ENCODE measurements around the gene KCNQ2.

The KCNQ2 gene

DNA sequence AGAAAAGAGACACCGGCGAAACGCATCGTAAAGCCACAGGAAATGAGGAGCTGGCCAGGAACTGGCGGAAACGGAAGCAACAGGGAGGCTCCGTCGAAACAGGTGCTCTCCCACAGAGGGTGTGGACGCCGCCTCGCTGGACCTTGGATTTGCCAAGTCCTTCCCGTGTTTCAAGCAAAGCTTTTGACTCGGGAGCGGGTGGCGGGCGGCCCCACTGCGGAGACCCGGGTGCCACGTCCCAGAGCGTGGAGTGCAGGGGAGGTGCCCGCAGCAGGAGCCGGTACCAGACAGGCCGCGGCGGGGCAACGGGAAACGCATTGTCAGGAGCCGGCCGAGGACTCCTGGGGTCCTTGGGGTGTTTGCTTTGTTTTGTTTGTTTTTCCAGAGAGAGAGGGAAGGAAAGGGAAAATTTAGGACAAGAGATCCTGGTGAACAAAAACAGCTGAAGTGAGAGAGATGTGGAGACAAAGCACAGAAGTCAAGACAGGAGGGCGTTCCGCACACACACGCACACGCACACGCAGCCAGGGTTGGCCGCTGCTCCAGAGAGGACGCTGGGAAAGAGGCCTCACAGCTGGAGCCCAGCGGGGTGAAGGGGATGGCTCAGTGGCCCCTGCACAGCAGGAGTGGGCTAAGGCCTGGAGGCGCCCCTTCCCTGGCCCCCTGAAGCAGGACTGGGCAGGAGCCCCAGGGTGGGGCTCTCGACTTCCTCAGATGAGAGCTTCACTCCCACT lies 60.4 kb downstream of the KCNQ2 start:
- TF ChIP-seq EP300 (IDR thresholded peaks at IDR 0.05; ENCODE audit: borderline replicate concordance): no peak
- TF ChIP-seq TCF12 (IDR thresholded peaks at IDR 0.05; ENCODE audit: low read depth): no peak

DNA sequence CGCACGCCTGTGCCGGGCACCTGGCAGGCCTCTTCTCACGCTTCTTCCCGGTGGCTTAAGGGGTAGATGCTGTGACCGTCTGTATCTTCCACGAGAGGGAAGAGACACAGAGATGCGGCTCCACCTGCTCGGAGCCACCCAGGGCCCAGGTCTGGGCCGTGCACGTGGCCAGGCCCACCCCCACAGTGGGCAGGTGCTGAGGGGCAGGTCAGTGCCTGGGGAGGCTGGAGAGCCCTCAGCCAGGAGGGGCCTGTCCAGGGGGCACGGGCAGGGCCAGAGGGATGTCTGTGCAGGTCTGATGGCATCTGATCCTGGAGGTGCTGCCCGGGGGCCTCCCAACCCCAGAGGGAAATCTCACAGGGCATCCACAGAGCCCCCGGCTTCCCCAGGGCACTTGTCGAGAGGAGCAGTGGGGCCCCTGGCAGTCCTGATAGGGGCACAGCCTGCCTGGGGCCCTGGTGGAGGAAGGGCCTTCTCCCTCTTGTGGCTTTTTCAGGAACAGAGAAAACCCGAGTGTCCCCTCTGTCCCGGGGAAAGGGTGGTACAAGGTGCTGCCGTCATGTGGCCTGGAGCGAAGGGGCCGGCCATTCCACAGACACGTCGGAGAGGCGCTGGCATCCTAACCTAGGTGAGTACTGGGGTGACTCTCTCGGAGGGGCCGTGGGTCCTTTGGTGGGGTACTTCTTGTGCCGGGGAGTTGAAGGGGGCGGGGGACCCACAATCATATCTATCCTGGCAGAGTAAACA lies 61.1 kb downstream of the KCNQ2 start:
- TF ChIP-seq, protein P1, sequence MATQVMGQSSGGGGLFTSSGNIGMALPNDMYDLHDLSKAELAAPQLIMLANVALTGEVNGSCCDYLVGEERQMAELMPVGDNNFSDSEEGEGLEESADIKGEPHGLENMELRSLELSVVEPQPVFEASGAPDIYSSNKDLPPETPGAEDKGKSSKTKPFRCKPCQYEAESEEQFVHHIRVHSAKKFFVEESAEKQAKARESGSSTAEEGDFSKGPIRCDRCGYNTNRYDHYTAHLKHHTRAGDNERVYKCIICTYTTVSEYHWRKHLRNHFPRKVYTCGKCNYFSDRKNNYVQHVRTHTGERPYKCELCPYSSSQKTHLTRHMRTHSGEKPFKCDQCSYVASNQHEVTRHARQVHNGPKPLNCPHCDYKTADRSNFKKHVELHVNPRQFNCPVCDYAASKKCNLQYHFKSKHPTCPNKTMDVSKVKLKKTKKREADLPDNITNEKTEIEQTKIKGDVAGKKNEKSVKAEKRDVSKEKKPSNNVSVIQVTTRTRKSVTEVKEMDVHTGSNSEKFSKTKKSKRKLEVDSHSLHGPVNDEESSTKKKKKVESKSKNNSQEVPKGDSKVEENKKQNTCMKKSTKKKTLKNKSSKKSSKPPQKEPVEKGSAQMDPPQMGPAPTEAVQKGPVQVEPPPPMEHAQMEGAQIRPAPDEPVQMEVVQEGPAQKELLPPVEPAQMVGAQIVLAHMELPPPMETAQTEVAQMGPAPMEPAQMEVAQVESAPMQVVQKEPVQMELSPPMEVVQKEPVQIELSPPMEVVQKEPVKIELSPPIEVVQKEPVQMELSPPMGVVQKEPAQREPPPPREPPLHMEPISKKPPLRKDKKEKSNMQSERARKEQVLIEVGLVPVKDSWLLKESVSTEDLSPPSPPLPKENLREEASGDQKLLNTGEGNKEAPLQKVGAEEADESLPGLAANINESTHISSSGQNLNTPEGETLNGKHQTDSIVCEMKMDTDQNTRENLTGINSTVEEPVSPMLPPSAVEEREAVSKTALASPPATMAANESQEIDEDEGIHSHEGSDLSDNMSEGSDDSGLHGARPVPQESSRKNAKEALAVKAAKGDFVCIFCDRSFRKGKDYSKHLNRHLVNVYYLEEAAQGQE (IDR thresholded peaks at IDR 0.05; ENCODE audit: low read depth): no peak
- TF ChIP-seq EP300 (IDR thresholded peaks at IDR 0.05; ENCODE audit: borderline replicate concordance) (no peak), CREB1 (IDR thresholded peaks at IDR 0.05; ENCODE audit: low read depth) (no peak)

DNA sequence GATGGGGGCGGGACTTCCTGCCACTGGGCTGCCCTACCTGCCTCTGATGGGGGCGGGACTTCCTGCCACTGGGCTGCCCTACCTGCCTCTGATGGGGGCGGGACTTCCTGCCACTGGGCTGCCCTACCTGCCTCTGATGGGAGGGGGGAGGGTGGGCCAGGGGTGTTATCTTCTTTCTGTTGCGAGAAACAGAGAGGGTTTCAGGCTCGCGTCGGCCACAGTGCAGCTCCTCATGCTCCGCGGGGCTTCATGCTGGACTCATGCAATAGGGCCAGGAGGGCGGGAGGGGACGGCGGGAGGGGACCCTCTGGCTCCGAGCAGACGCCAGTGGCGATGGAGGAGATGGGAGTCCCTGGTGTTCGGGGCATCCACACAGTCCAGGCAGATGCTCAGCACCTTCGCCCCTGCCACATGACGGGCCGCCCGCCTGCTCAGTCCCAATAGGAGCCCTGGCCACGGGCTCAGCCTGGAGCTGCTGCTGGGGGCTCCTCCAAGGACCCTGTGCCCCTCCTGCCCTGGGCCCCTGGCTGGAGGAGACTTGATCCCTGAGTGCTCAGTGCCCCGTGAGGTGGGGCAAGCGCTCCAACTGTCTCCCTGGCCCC lies 62.5 kb downstream of the KCNQ2 start:
- TF ChIP-seq CEBPB (IDR thresholded peaks at IDR 0.05): no peak
- TF ChIP-seq TAF1 (IDR thresholded peaks at IDR 0.05; ENCODE audit: low read depth): no peak
- no peak for TF ChIP-seq NFIC (IDR thresholded peaks at IDR 0.05)
- no peak for TF ChIP-seq FOXM1 (IDR thresholded peaks at IDR 0.05; ENCODE audit: borderline replicate concordance, low read depth)
- TF ChIP-seq EP300 (IDR thresholded peaks at IDR 0.05; ENCODE audit: borderline replicate concordance): no peak
- no peak for TF ChIP-seq YY1 (IDR thresholded peaks at IDR 0.05; ENCODE audit: low read depth)
- TF ChIP-seq TCF12 (IDR thresholded peaks at IDR 0.05; ENCODE audit: low read depth): no peak
- TF ChIP-seq, protein P1 (IDR thresholded peaks at IDR 0.05; ENCODE audit: low read depth): no peak
- TF ChIP-seq, protein P2, sequence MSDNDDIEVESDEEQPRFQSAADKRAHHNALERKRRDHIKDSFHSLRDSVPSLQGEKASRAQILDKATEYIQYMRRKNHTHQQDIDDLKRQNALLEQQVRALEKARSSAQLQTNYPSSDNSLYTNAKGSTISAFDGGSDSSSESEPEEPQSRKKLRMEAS (IDR thresholded peaks at IDR 0.05): no peak
- TF ChIP-seq ZBTB7A (IDR thresholded peaks at IDR 0.05; ENCODE audit: low read depth): no peak
- no peak for TF ChIP-seq CREB1 (IDR thresholded peaks at IDR 0.05; ENCODE audit: low read depth)
- no peak for TF ChIP-seq EGR1 (IDR thresholded peaks at IDR 0.05)
- no peak for TF ChIP-seq RAD21 (IDR thresholded peaks at IDR 0.05; ENCODE audit: low read depth)
- TF ChIP-seq, protein P3, sequence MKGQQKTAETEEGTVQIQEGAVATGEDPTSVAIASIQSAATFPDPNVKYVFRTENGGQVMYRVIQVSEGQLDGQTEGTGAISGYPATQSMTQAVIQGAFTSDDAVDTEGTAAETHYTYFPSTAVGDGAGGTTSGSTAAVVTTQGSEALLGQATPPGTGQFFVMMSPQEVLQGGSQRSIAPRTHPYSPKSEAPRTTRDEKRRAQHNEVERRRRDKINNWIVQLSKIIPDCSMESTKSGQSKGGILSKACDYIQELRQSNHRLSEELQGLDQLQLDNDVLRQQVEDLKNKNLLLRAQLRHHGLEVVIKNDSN (IDR thresholded peaks at IDR 0.05): no peak
- no peak for TF ChIP-seq TEAD4 (IDR thresholded peaks at IDR 0.05)

DNA sequence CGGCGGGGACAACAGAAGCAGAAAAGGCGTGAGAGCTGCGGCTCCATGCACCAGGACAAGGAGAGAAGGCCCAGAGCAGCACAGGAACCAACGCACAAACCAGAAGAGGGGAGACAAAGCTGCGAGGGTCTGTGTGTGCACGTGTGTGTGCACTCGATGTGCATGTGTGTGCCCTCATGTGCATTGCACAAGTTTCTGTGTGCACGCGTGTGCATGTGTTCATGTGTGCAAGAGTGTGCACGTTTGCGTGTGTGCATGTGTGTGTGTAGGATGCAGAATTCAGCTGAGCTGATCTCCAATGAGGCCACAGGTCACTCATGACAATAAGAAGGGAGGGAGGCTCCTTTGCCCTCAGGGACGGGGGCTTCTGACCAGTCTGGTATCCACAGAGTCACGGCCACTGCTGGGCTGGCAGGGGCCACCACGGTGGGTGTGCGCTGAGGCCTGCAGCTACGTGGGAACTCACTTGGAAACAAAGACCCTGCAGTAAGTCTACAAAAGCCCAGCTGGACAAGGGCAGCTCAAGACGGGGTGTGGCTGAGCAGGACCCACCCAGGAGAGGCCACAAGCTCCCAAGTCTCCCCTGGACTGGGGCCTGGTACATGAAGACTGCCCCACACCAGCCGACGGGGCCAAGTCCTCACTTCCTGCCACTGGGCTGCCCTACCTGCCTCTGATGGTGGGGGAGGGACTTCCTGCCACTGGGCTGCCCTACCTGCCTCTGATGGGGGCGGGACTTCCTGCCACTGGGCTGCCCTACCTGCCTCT lies 63.2 kb downstream of the KCNQ2 start:
- TF ChIP-seq, protein P2 (IDR thresholded peaks at IDR 0.05): no peak
- TF ChIP-seq TCF12 (IDR thresholded peaks at IDR 0.05; ENCODE audit: low read depth) (no peak), CEBPB (IDR thresholded peaks at IDR 0.05) (no peak), YY1 (IDR thresholded peaks at IDR 0.05; ENCODE audit: low read depth) (no peak), NFIC (IDR thresholded peaks at IDR 0.05) (no peak), CREB1 (IDR thresholded peaks at IDR 0.05; ENCODE audit: low read depth) (no peak), RAD21 (IDR thresholded peaks at IDR 0.05; ENCODE audit: low read depth) (no peak), FOXM1 (IDR thresholded peaks at IDR 0.05; ENCODE audit: borderline replicate concordance, low read depth) (no peak), ZBTB7A (IDR thresholded peaks at IDR 0.05; ENCODE audit: low read depth) (no peak), EP300 (IDR thresholded peaks at IDR 0.05; ENCODE audit: borderline replicate concordance) (no peak), EGR1 (IDR thresholded peaks at IDR 0.05) (no peak), TAF1 (IDR thresholded peaks at IDR 0.05; ENCODE audit: low read depth) (no peak), TEAD4 (IDR thresholded peaks at IDR 0.05) (no peak)
- TF ChIP-seq, protein P1 (IDR thresholded peaks at IDR 0.05; ENCODE audit: low read depth): no peak
- TF ChIP-seq, protein P3 (IDR thresholded peaks at IDR 0.05): no peak
